RPMI8226 (cell line): ENCODE measurements around the gene PRMT3.
"Not testable (repeated sequence)": the region's sequence is repeated elsewhere in the genome, so short reads cannot be mapped to it uniquely, and the experiment has no call there.

Experiments
- DNase-seq: peaks from one replicate; pipeline ENCODE4 v3.0.0-alpha.2; 2015

The PRMT3 gene

GRCh38 chr11:20387261-20388095 is at the start of gene PRMT3:
Gene PRMT3, plus strand, starts transcription at chr11:20387716. Its CDS starts 31 bp downstream, at chr11:20387747.
- peak; percentile 93 for DNase-seq

- no peak for DNase-seq
Measured at GRCh38 chr11:20342347-20343141, 45.0 kb upstream of the PRMT3 start.

GRCh38 chr11:20351136-20351535 is 36.4 kb upstream of the PRMT3 start:
- no peak for DNase-seq

- no peak for DNase-seq
Measured at GRCh38 chr11:20351751-20352262, 35.7 kb upstream of the PRMT3 start.

- peak; percentile 37 for DNase-seq
Measured at GRCh38 chr11:20353829-20354434, 33.6 kb upstream of the PRMT3 start.

GRCh38 chr11:20355221-20356219 is 32.0 kb upstream of the PRMT3 start:
- DNase-seq = peak; percentile 60

GRCh38 chr11:20357150-20357549 is 30.4 kb upstream of the PRMT3 start:
- DNase-seq = no peak

- DNase-seq = peak; percentile 42
Measured at GRCh38 chr11:20360650-20361049, 26.9 kb upstream of the PRMT3 start.

GRCh38 chr11:20362481-20362880 is 25.0 kb upstream of the PRMT3 start:
- DNase-seq = no peak

GRCh38 chr11:20363149-20363499 is 24.4 kb upstream of the PRMT3 start:
- DNase-seq = no peak

GRCh38 chr11:20363500-20364340 is 23.8 kb upstream of the PRMT3 start, which contains the start of gene HTATIP2:
Gene HTATIP2, plus strand, starts transcription at chr11:20363714. Its CDS starts 524 bp downstream, at chr11:20364238.
- peak; percentile 73 for DNase-seq

- peak; percentile 72 for DNase-seq
Measured at GRCh38 chr11:20364341-20364792, 23.1 kb upstream of the PRMT3 start.

- not testable (repeated sequence) for DNase-seq
Measured at GRCh38 chr11:20365465-20365864, 22.1 kb upstream of the PRMT3 start.

GRCh38 chr11:20367313-20367948 is 20.1 kb upstream of the PRMT3 start:
- DNase-seq = no peak

GRCh38 chr11:20368438-20368837 is 19.1 kb upstream of the PRMT3 start:
- peak; percentile 74 for DNase-seq

- no peak for DNase-seq
Measured at GRCh38 chr11:20369826-20370225, 17.7 kb upstream of the PRMT3 start.

GRCh38 chr11:20372081-20372626 is 15.4 kb upstream of the PRMT3 start:
- DNase-seq = no peak

GRCh38 chr11:20373147-20373546 is 14.4 kb upstream of the PRMT3 start:
- no peak for DNase-seq

GRCh38 chr11:20373568-20374209 is 13.8 kb upstream of the PRMT3 start:
- DNase-seq = no peak
